ENCODE measurements around the gene MAPK8IP3.

MAPK8IP3 gene

DNA sequence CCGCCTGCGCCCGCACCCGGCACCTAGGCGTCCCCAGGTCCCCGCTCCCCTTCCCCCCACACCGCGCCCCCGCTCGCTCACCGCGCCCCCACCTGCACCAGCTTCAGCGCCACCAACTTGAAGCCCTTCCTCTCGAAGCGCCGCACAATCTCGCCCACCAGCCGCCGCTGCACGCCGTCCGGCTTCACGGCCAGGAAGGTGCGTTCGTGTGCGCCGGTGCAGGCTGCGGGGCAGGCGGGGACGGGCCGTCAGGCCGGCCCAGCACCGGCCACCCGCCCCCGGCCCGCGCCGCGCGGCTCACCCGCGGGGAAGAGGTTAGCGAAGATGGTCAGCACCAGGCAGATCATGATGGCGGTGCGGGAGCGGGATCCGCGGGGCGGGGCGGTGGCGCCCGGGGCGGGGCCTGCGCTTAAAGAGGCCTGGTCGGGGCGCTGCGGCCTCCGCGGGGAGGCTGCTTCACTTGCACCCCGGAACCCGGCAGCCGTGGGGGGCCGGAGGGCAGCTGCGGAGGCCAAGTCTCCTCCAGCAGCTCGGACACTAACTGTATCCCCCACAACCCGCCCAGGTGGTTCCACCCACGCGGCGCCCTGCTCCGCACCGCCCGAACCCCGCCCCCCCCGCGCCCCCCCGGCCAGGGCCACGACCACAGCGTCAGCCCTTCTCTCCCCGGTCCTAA, 65.3 kb downstream of the MAPK8IP3 start, which contains the start of gene NME3:
Gene NME3 (minus strand): TSS at position 356 of the 676 bp plus-strand sequence. CDS start 9 bp downstream, at position 347.
- Histone ChIP-seq H3K27me3 (ENCODE audit: control insufficient read depth, insufficient read depth, low read length) (no peaks in the 10 kb centered on the region), H3K4me3 (ENCODE audit: low read depth, low read length) (peak within 1 kb of the TSS; percentile 98), H3K36me3 (ENCODE audit: control insufficient read depth, insufficient read depth, low read length) (peaks cover 35% of the 10 kb centered on the region), H3K9ac (ENCODE audit: low read depth, low read length) (peak within 1 kb of the TSS; percentile 94), H3K9me3 (ENCODE audit: control insufficient read depth, insufficient read depth, low read length) (no peaks in the 10 kb centered on the region), H3K27ac (ENCODE audit: low read depth, low read length) (peak within 1 kb of the TSS; percentile 93), H3K4me1 (ENCODE audit: control insufficient read depth, insufficient read depth, low read length) (peaks cover 4% of the 10 kb centered on the region; the same call in 1 of the 2 replicates)

- Histone ChIP-seq H3K4me3 (ENCODE audit: low read depth, low read length) (peak overlapping the region; percentile 98), H3K4me1 (ENCODE audit: control insufficient read depth, insufficient read depth, low read length) (peaks cover 4% of the 10 kb centered on the region; the same call in 1 of the 2 replicates), H3K9me3 (ENCODE audit: control insufficient read depth, insufficient read depth, low read length) (no peaks in the 10 kb centered on the region), H3K9ac (ENCODE audit: low read depth, low read length) (peak overlapping the region; percentile 94), H3K27ac (ENCODE audit: low read depth, low read length) (peak overlapping the region; percentile 93), H3K27me3 (ENCODE audit: control insufficient read depth, insufficient read depth, low read length) (no peaks in the 10 kb centered on the region), H3K36me3 (ENCODE audit: control insufficient read depth, insufficient read depth, low read length) (peaks cover 38% of the 10 kb centered on the region)
These were observed 65.9 kb downstream of the MAPK8IP3 start for GRCh38 chr16:1771864-1772361.

- H3K27me3 ChIP-seq (ENCODE audit: control insufficient read depth, insufficient read depth, low read length), result no peaks in the 10 kb centered on the region
- H3K27ac ChIP-seq (ENCODE audit: low read depth, low read length), result peak within 1 kb of the TSS; percentile 93
- no peaks in the 10 kb centered on the region for H3K9me3 ChIP-seq (ENCODE audit: control insufficient read depth, insufficient read depth, low read length)
- H3K36me3 ChIP-seq (ENCODE audit: control insufficient read depth, insufficient read depth, low read length), result peaks cover 38% of the 10 kb centered on the region
- H3K4me1 ChIP-seq (ENCODE audit: control insufficient read depth, insufficient read depth, low read length), result peaks cover 4% of the 10 kb centered on the region; the same call in 1 of the 2 replicates
- H3K9ac ChIP-seq (ENCODE audit: low read depth, low read length), result peak within 1 kb of the TSS; percentile 94
- peak within 1 kb of the TSS; percentile 98 for H3K4me3 ChIP-seq (ENCODE audit: low read depth, low read length)
These were observed 66.4 kb downstream of the MAPK8IP3 start, which contains the start of gene EME2 for GRCh38 chr16:1772362-1772907. TSS of gene EME2 (plus strand) at chr16:1772810. CDS start at chr16:1773228, 418 bp downstream.

DNA sequence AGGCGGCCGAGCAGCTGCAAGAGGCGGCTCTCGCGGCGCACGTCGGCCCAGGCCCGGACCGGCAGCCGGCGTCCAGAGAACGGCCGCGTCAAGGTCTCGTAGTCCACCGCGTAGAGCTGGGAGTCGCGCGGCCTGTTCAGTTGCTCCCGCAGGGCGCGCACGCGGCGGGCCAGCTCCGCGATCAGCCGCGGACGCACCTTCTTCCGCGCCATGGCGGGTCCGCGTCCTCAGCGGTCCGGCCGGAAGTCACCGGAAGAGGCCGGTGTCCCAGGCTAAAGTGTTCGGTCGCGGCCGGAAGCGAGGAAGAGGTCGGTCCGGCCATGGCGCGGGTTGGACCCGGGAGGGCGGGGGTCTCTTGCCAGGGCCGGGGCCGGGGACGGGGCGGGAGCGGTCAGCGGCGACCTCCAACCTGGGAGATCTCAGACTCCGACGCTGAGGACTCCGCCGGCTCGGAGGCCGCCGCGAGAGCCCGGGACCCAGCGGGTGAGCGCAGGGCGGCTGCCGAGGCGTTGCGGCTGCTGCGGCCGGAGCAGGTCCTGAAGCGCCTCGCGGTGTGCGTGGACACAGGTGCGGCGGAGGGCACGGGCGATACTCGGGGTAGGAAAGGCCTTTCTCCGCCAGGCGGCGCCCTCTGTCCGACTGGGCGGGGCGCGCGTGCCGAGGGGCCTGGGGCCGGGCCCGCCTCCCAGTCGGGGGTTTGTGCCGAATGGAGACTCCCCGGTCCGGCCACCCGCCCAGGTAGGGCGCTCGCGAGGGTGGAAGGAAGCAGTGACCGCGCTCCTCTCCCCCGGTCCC, 67.1 kb downstream of the MAPK8IP3 start, which contains the start of gene MRPS34:
Gene MRPS34 (minus strand): TSS at position 227 of the 795 bp plus-strand sequence. CDS start 15 bp downstream, at position 212.
- Histone ChIP-seq H3K9me3 (ENCODE audit: control insufficient read depth, insufficient read depth, low read length) (no peaks in the 10 kb centered on the region), H3K4me1 (ENCODE audit: control insufficient read depth, insufficient read depth, low read length) (peaks cover 4% of the 10 kb centered on the region; the same call in 1 of the 2 replicates), H3K27ac (ENCODE audit: low read depth, low read length) (peak within 1 kb of the TSS; percentile 93), H3K4me3 (ENCODE audit: low read depth, low read length) (peak within 1 kb of the TSS; percentile 98), H3K36me3 (ENCODE audit: control insufficient read depth, insufficient read depth, low read length) (peaks cover 35% of the 10 kb centered on the region), H3K27me3 (ENCODE audit: control insufficient read depth, insufficient read depth, low read length) (no peaks in the 10 kb centered on the region), H3K9ac (ENCODE audit: low read depth, low read length) (peak within 1 kb of the TSS; percentile 94)

GRCh38 chr16:1773703-1774447, 67.9 kb downstream of the MAPK8IP3 start:
- Histone ChIP-seq H3K4me3 (ENCODE audit: low read depth, low read length) (peak overlapping the region; percentile 98), H3K27me3 (ENCODE audit: control insufficient read depth, insufficient read depth, low read length) (no peaks in the 10 kb centered on the region), H3K36me3 (ENCODE audit: control insufficient read depth, insufficient read depth, low read length) (peaks cover 30% of the 10 kb centered on the region), H3K9ac (ENCODE audit: low read depth, low read length) (peak overlapping the region; percentile 61; the same call in 1 of the 2 replicates), H3K27ac (ENCODE audit: low read depth, low read length) (peak overlapping the region; percentile 93), H3K4me1 (ENCODE audit: control insufficient read depth, insufficient read depth, low read length) (peaks cover 4% of the 10 kb centered on the region; the same call in 1 of the 2 replicates), H3K9me3 (ENCODE audit: control insufficient read depth, insufficient read depth, low read length) (no peaks in the 10 kb centered on the region)

DNA sequence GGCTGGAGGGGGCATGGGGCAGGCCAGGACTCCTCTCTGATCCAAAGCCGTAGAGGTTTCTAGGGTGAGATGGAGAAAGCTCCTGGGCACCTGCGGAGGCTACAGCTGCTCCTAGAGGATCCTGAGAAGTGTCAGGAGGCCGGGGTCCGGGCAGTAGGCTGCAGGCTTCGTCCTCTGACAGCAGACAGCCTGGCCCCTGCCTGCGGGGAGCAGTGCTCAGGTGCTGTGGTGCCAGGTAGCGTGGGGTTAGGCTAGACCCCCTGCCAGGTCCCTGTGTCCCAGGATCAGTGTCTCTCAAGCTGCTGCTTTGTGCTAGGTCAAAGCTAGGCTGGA, 68.4 kb downstream of the MAPK8IP3 start:
- no peak overlapping the region for H3K9ac ChIP-seq (ENCODE audit: low read depth, low read length)
- H3K27me3 ChIP-seq (ENCODE audit: control insufficient read depth, insufficient read depth, low read length), result no peaks in the 10 kb centered on the region
- H3K4me1 ChIP-seq (ENCODE audit: control insufficient read depth, insufficient read depth, low read length), result peaks cover 4% of the 10 kb centered on the region; the same call in 1 of the 2 replicates
- H3K9me3 ChIP-seq (ENCODE audit: control insufficient read depth, insufficient read depth, low read length), result no peaks in the 10 kb centered on the region
- H3K27ac ChIP-seq (ENCODE audit: low read depth, low read length), result no peak overlapping the region
- peak overlapping the region; percentile 98; the same call in 1 of the 2 replicates for H3K4me3 ChIP-seq (ENCODE audit: low read depth, low read length)
- peaks cover 26% of the 10 kb centered on the region for H3K36me3 ChIP-seq (ENCODE audit: control insufficient read depth, insufficient read depth, low read length)

DNA sequence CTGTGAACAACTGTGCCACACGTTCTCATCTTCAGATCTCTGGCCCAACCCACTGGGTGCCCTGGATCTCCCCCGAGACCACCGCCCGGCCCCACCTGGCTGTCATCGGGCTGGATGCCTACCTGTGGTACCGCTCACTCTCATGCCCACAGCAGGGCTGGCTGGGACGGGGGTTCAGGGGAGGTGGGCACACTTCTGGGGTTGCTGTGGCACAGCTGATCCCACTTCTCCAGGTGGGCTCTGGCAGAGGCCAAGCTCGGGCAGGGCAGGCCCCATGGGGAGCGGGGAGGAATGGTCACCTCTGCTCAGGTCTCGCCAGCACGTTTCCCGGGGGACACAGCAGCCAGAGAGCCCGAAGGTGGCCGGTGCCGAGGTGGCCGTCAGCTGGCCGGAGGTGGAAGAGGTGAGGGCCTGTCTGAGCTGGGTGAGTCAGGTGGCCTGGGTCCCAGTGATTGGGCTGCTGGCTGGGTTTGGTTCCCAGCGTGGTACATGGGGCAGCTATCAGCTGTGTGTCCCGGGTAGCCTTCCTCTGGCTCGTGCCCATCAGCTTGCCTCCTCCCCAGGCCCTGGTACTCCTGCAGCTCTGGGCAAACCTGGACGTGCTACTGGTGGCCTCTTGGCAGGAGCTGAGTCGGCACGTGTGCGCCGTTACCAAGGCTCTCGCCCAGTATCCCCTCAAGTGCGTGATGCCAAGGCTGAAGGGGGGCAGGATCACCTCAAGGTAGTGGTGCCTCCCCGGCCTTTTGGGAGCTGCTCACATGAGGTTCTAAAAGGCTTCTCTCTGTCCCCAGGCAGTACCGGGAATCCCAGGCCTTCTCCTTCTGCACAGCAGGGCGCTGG, 69.2 kb downstream of the MAPK8IP3 start:
- H3K36me3 ChIP-seq (ENCODE audit: control insufficient read depth, insufficient read depth, low read length), result peaks cover 26% of the 10 kb centered on the region
- no peak overlapping the region for H3K27ac ChIP-seq (ENCODE audit: low read depth, low read length)
- no peaks in the 10 kb centered on the region for H3K9me3 ChIP-seq (ENCODE audit: control insufficient read depth, insufficient read depth, low read length)
- no peak overlapping the region for H3K9ac ChIP-seq (ENCODE audit: low read depth, low read length)
- no peaks in the 10 kb centered on the region for H3K27me3 ChIP-seq (ENCODE audit: control insufficient read depth, insufficient read depth, low read length)
- H3K4me3 ChIP-seq (ENCODE audit: low read depth, low read length), result no peak overlapping the region
- H3K4me1 ChIP-seq (ENCODE audit: control insufficient read depth, insufficient read depth, low read length), result peaks cover 2% of the 10 kb centered on the region; the same call in 1 of the 2 replicates

GRCh38 chr16:1775846-1776671, 70.1 kb downstream of the MAPK8IP3 start:
- H3K9ac ChIP-seq (ENCODE audit: low read depth, low read length), result no peak overlapping the region
- H3K4me3 ChIP-seq (ENCODE audit: low read depth, low read length), result no peak overlapping the region
- no peak overlapping the region for H3K27ac ChIP-seq (ENCODE audit: low read depth, low read length)
- peaks cover 33% of the 10 kb centered on the region for H3K36me3 ChIP-seq (ENCODE audit: control insufficient read depth, insufficient read depth, low read length)
- no peaks in the 10 kb centered on the region for H3K4me1 ChIP-seq (ENCODE audit: control insufficient read depth, insufficient read depth, low read length)
- H3K9me3 ChIP-seq (ENCODE audit: control insufficient read depth, insufficient read depth, low read length), result no peaks in the 10 kb centered on the region
- no peaks in the 10 kb centered on the region for H3K27me3 ChIP-seq (ENCODE audit: control insufficient read depth, insufficient read depth, low read length)

DNA sequence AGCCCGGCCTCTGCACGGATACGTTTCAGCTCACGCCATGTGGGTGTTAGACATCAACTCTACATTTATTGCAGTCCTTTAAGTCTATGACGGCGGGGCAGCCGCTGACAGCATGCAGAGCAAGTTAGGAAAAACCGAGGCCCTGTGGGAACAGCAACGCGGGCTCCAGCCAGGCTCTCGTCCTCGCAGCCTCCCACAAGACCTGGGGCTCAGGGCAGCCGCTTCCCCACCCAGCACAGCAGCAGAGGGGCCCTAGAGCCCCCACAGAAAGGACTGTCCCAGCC, 70.6 kb downstream of the MAPK8IP3 start:
- Histone ChIP-seq H3K4me3 (ENCODE audit: low read depth, low read length) (no peak overlapping the region), H3K27ac (ENCODE audit: low read depth, low read length) (no peak overlapping the region), H3K9me3 (ENCODE audit: control insufficient read depth, insufficient read depth, low read length) (no peaks in the 10 kb centered on the region), H3K9ac (ENCODE audit: low read depth, low read length) (no peak overlapping the region), H3K27me3 (ENCODE audit: control insufficient read depth, insufficient read depth, low read length) (no peaks in the 10 kb centered on the region), H3K4me1 (ENCODE audit: control insufficient read depth, insufficient read depth, low read length) (peaks cover 3% of the 10 kb centered on the region; the same call in 1 of the 2 replicates), H3K36me3 (ENCODE audit: control insufficient read depth, insufficient read depth, low read length) (peaks cover 33% of the 10 kb centered on the region)

Data from HUES48 (cell line).